Measurements from ENCODE around the gene CNTN5.

The CNTN5 gene

GRCh38 chr11:100336873-100337272 is 1316.1 kb downstream of the CNTN5 start:
- DNase-seq (ENCODE audit: low spot score) = no peak

GRCh38 chr11:100338144-100338840 is 1317.5 kb downstream of the CNTN5 start:
- no peak for DNase-seq (ENCODE audit: low spot score)

GRCh38 chr11:100340466-100341319 is 1319.9 kb downstream of the CNTN5 start:
- no peak for DNase-seq (ENCODE audit: low spot score)

GRCh38 chr11:100353083-100353482 is 1332.3 kb downstream of the CNTN5 start:
- no peak for DNase-seq (ENCODE audit: low spot score)

- no peak for DNase-seq (ENCODE audit: low spot score)
Measured at GRCh38 chr11:100354736-100355135, 1334.0 kb downstream of the CNTN5 start.

- DNase-seq (ENCODE audit: low spot score) = no peak
Measured at GRCh38 chr11:100356035-100356434, 1335.3 kb downstream of the CNTN5 start.

- no peak for DNase-seq (ENCODE audit: low spot score)
Measured at GRCh38 chr11:100359281-100359680, 1338.5 kb downstream of the CNTN5 start.

- no peak for DNase-seq (ENCODE audit: low spot score)
Measured at GRCh38 chr11:100367892-100368291, 1347.1 kb downstream of the CNTN5 start.

- no peak for DNase-seq (ENCODE audit: low spot score)
Measured at GRCh38 chr11:100383357-100383865, 1362.7 kb downstream of the CNTN5 start.

- DNase-seq (ENCODE audit: low spot score) = no peak
Measured at GRCh38 chr11:100396266-100396665, 1375.5 kb downstream of the CNTN5 start.

GRCh38 chr11:100397401-100397800 is 1376.7 kb downstream of the CNTN5 start:
- DNase-seq (ENCODE audit: low spot score) = no peak

- no peak for DNase-seq (ENCODE audit: low spot score)
Measured at GRCh38 chr11:100403816-100404215, 1383.1 kb downstream of the CNTN5 start.

GRCh38 chr11:100404907-100405306 is 1384.2 kb downstream of the CNTN5 start:
- DNase-seq (ENCODE audit: low spot score) = no peak
